A673 (cell line): Measurements from ENCODE around the gene PSMB8.

Experiments
- EZH2 ChIP-seq: fragments of 200-600 bp; sonication (generic); IDR thresholded peaks from 2 replicates; pipeline ENCODE4 v1.6.1; 2017; ENCODE audit warnings: borderline replicate concordance, low read depth, mild to moderate bottlenecking, mixed read lengths, antibody characterized with exemption, low read length; ENCODE audit not compliant: poor library complexity, severe bottlenecking
- TF ChIP-seq, protein P1 (sequence below): fragments of 300-800, 200-600 bp; sonication (generic); conservative IDR thresholded peaks from 2 replicates; pipeline ENCODE4 v1.5.1; 2017; ENCODE audit warnings: low read depth, mild to moderate bottlenecking, antibody characterized with exemption, low read length, moderate library complexity, mixed read lengths

DNA sequence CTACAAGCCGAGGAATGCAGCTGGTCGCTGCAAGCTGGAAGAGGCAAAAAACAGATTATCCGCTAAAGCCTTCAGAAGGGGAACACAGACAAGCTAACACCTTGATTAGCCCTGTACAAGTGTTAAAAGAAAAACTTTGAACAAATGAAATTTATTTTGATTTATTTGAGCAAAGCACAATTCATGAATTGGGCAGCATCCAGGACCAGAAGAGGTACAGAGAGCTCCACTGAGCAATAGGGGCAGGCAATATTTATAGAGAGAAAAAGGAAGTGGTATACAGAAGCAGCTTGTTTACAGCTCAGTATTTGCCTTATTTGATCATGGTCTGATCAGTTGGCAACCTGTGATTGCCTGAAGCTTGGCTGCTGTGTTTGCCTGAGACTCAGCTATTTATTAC is 44.7 kb downstream of the PSMB8 start:
- TF ChIP-seq, protein P1, sequence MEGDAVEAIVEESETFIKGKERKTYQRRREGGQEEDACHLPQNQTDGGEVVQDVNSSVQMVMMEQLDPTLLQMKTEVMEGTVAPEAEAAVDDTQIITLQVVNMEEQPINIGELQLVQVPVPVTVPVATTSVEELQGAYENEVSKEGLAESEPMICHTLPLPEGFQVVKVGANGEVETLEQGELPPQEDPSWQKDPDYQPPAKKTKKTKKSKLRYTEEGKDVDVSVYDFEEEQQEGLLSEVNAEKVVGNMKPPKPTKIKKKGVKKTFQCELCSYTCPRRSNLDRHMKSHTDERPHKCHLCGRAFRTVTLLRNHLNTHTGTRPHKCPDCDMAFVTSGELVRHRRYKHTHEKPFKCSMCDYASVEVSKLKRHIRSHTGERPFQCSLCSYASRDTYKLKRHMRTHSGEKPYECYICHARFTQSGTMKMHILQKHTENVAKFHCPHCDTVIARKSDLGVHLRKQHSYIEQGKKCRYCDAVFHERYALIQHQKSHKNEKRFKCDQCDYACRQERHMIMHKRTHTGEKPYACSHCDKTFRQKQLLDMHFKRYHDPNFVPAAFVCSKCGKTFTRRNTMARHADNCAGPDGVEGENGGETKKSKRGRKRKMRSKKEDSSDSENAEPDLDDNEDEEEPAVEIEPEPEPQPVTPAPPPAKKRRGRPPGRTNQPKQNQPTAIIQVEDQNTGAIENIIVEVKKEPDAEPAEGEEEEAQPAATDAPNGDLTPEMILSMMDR: no peak
- TF ChIP-seq EZH2: no peak
